Adrenal gland (tissue), 5 donors: ENCODE results near the gene FAR2.

ENCODE experiments used
- POLR2A ChIP-seq, 2 donors: fragments of 450-650 bp; IDR thresholded peaks; one replicate each; pipeline ENCODE4 v1.6.1; 2017; ENCODE audit warnings: antibody characterized with exemption in 2 of 2, mild to moderate bottlenecking in 2 of 2, moderate library complexity in 1 of 2
- TF ChIP-seq, protein P1 (sequence below), 6 experiments: fragments of 450-650 bp in 4 of 6; fragments of 200-600 bp in 2 of 6; sonication (generic) in 1 of 6; IDR thresholded peaks; 1 replicate in 5 of 6; 2 replicates in 1 of 6; pipeline versions ENCODE4 v1.5.1 to v1.8.0; 2016 to 2021; ENCODE audit warnings: antibody characterized with exemption in 6 of 6, mild to moderate bottlenecking in 2 of 6, moderate library complexity in 1 of 6
- donor health status: DM: no; HTN: no; CAD: no.

GRCh38 chr12:29304388-29304787 lies 155.3 kb downstream of the FAR2 start:
- TF ChIP-seq, protein P1, sequence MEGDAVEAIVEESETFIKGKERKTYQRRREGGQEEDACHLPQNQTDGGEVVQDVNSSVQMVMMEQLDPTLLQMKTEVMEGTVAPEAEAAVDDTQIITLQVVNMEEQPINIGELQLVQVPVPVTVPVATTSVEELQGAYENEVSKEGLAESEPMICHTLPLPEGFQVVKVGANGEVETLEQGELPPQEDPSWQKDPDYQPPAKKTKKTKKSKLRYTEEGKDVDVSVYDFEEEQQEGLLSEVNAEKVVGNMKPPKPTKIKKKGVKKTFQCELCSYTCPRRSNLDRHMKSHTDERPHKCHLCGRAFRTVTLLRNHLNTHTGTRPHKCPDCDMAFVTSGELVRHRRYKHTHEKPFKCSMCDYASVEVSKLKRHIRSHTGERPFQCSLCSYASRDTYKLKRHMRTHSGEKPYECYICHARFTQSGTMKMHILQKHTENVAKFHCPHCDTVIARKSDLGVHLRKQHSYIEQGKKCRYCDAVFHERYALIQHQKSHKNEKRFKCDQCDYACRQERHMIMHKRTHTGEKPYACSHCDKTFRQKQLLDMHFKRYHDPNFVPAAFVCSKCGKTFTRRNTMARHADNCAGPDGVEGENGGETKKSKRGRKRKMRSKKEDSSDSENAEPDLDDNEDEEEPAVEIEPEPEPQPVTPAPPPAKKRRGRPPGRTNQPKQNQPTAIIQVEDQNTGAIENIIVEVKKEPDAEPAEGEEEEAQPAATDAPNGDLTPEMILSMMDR (IDR thresholded peaks at IDR 0.05) = no peak
- TF ChIP-seq POLR2A (IDR thresholded peaks at IDR 0.05) = no peak
